GM19043 (cell line): ENCODE data around the gene BPGM.
"Not testable (repeated sequence)": the region's sequence is repeated elsewhere in the genome, so short reads cannot be mapped to it uniquely, and the experiment has no call there.

ENCODE experiments used
- ATAC-seq: cut with Tn5 transposase; IDR thresholded peaks from one replicate; pipeline ENCODE4 v1.9.1; 2021; ENCODE audit warnings: low read depth; ENCODE audit not compliant: unreplicated experiment

BPGM gene

GRCh38 chr7:134662166-134662870 is 15.7 kb downstream of the BPGM start:
- no peak for ATAC-seq

GRCh38 chr7:134662871-134663205 is 16.2 kb downstream of the BPGM start:
- ATAC-seq, result no peak

- ATAC-seq, result not testable (repeated sequence)
These were observed 18.4 kb downstream of the BPGM start for GRCh38 chr7:134665045-134665444.

- no peak for ATAC-seq
These were observed 21.2 kb downstream of the BPGM start for GRCh38 chr7:134667899-134668298.

- ATAC-seq, result no peak
These were observed 22.7 kb downstream of the BPGM start for GRCh38 chr7:134669388-134669787.

GRCh38 chr7:134669845-134670373 is 23.3 kb downstream of the BPGM start:
- ATAC-seq, result peak; percentile 70

- ATAC-seq, result no peak
These were observed 25.0 kb downstream of the BPGM start for GRCh38 chr7:134671609-134672008.

GRCh38 chr7:134674424-134674823 is 27.8 kb downstream of the BPGM start:
- no peak for ATAC-seq

GRCh38 chr7:134676743-134677142 is 30.1 kb downstream of the BPGM start:
- no peak for ATAC-seq

GRCh38 chr7:134678115-134678514 is 31.5 kb downstream of the BPGM start:
- ATAC-seq, result no peak

GRCh38 chr7:134679006-134679405 is 32.4 kb downstream of the BPGM start:
- no peak for ATAC-seq

GRCh38 chr7:134684165-134684564 is 37.5 kb downstream of the BPGM start:
- ATAC-seq, result no peak

- ATAC-seq, result no peak
These were observed 38.6 kb downstream of the BPGM start for GRCh38 chr7:134685250-134685649.

- ATAC-seq, result no peak
These were observed 40.1 kb downstream of the BPGM start for GRCh38 chr7:134686786-134687185.

GRCh38 chr7:134689550-134689949 is 42.9 kb downstream of the BPGM start:
- not testable (repeated sequence) for ATAC-seq

GRCh38 chr7:134690016-134690415 is 43.4 kb downstream of the BPGM start:
- ATAC-seq, result no peak

- ATAC-seq, result no peak
These were observed 44.2 kb downstream of the BPGM start for GRCh38 chr7:134690614-134691504.

GRCh38 chr7:134691546-134692343 is 45.1 kb downstream of the BPGM start:
- no peak for ATAC-seq

GRCh38 chr7:134692344-134692705 is 45.7 kb downstream of the BPGM start:
- ATAC-seq, result no peak

- ATAC-seq, result no peak
These were observed 46.6 kb downstream of the BPGM start for GRCh38 chr7:134693256-134693655.

- no peak for ATAC-seq
These were observed 47.6 kb downstream of the BPGM start for GRCh38 chr7:134694299-134694698.
